Spinal cord (tissue), 10 donors: ENCODE results near the gene REC114. TPM values are rescaled to one million over a fixed set of nuclear protein-coding genes. Genes with fewer than 3 reads are reported as not detected.
"Not testable (repeated sequence)": the region's sequence is repeated elsewhere in the genome, so short reads cannot be mapped to it uniquely, and the experiment has no call there.

Experiments used
- DNase-seq, 6 donors: peaks; one replicate each; pipeline versions ENCODE4 v3.0.0 to v3.0.0-alpha.2; 2013 to 2015; ENCODE audit warnings: low spot score in 6 of 6, low read depth in 4 of 6
- H3K27ac ChIP-seq: one replicate; pipeline ENCODE4 v1.5.1; 2013; ENCODE audit warnings: low read depth, low read length, control low read depth
- H3K27me3 ChIP-seq: one replicate; pipeline ENCODE4 v1.6.1; 2013; ENCODE audit warnings: low read length; ENCODE audit not compliant: control insufficient read depth, insufficient read depth
- H3K36me3 ChIP-seq: one replicate; pipeline ENCODE4 v1.6.1; 2013; ENCODE audit warnings: low read length; ENCODE audit not compliant: control insufficient read depth, insufficient read depth
- H3K4me1 ChIP-seq: one replicate; pipeline ENCODE4 v1.6.1; 2013; ENCODE audit warnings: low read length; ENCODE audit not compliant: control insufficient read depth, insufficient read depth
- H3K4me3 ChIP-seq: one replicate; pipeline ENCODE4 v1.5.1; 2013; ENCODE audit warnings: low read depth, low read length, control low read depth
- H3K9me3 ChIP-seq: one replicate; pipeline ENCODE4 v1.6.1; 2013; ENCODE audit warnings: low read length; ENCODE audit not compliant: control insufficient read depth, insufficient read depth
- WGBS: methylation state at CpG from one replicate; pipeline ENCODE4 v1.1.5; 2013; ENCODE audit warnings: missing lambda C conversion rate; ENCODE audit not compliant: insufficient coverage; 5-methylcytosine and 5-hydroxymethylcytosine counted together
- polyA plus RNA-seq, 2 donors: library from polyadenylated mRNA; unstranded; fragments of 120-200 nt; gene quantifications; one replicate each; pipeline ENCODE4 v1.2.1, GENCODE V29; 2013; ENCODE audit not compliant: insufficient read length in 2 of 2
- total RNA-seq, 2 donors: library from RNA; depleted of rRNA in 1 of 2; stranded (reverse); fragments of 120-200 nt in 1 of 2; fragments of >200 nt in 1 of 2; gene quantifications; one replicate each; pipeline versions ENCODE4 v1.2.3 to v1.2.4, GENCODE V29; 2013 to 2014
- donor health status: healthy.

REC114 gene
- total and polyA plus RNA-seq, 4 donors = not detected

DNA sequence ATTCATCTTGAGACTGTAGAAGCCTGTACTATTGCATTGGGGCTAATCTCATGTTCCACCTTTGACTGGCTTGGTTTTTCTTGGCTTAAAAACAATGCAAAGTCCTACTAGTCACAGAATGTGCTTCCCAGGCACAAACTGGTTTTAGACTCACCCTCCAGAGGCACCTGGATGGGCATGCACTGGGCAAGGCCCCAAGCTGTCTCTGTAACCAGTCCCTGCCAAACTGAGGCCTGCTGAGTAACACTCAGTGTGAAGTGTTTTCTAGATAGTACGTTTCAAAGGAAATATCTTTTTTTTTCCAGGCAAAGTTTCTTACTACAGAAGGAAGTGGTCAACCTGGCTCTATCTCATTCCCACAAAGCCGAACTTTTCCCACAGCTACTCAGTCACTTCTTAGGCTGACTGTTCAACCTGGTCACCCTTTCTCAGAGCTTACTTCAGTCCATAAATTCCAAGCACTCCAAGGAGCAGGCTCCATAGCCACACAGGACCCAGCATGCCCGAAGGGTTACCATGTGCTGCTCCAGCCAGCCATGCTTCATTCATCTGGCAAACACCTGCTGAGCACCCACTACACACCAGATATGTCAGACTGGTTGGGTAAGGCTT lies 132.8 kb downstream of the REC114 start:
- Histone ChIP-seq H3K4me1 (no peaks in the 10 kb centered on the region), H3K27me3 (no peaks in the 10 kb centered on the region), H3K36me3 (peaks cover 28% of the 10 kb centered on the region), H3K9me3 (no peaks in the 10 kb centered on the region), H3K27ac (no peak overlapping the region), H3K4me3 (no peak overlapping the region)
- 89% methylated on average over 1 of the region's 3 CpGs for WGBS
- DNase-seq = no peak

DNA sequence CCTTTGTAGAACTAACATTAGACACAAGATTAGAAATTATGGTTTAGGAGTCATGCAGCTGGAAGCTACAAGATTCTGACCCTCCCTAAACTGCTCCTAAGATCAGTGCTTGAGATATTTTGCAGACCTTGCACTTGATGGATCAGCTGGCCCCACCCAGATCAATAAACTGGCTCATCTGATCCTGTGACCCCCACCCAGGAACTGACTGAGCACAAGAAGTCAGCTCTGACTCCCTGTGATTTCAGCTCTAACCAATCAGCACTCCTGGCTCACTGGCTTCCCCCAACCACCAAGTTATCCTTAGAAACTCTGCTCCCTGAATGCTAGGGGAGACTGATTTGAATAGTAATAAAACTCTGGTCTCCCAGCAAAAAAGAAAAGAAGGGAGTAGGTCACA lies 134.6 kb downstream of the REC114 start:
- not testable (repeated sequence) for DNase-seq, H3K27me3 ChIP-seq, H3K4me3 ChIP-seq, H3K27ac ChIP-seq, H3K9me3 ChIP-seq, H3K4me1 ChIP-seq
- peaks cover 28% of the 10 kb centered on the region for H3K36me3 ChIP-seq

DNA sequence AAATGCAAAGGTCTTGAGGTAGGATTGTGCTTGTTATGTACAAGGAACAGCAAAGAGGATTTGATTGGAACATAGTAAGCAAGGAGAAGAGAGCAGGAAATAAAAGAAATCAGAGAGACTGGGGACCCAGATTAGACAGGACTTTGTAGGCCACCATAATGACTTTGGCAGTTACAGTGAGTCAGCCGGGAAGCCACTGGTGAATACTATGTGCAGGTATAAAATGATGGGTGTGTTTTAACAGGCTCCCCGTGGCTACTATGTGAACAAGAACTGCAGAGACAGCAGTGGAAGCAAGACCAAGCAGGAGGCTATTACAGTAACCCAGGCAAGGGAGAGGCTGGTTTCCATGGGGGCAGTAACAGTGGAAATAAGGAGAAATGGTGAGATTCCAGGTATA lies 135.1 kb downstream of the REC114 start:
- Histone ChIP-seq H3K9me3 (no peaks in the 10 kb centered on the region), H3K36me3 (peaks cover 23% of the 10 kb centered on the region), H3K27ac (no peak overlapping the region), H3K27me3 (no peaks in the 10 kb centered on the region), H3K4me1 (no peaks in the 10 kb centered on the region), H3K4me3 (no peak overlapping the region)
- DNase-seq = no peak
- WGBS = 82% methylated on average over 2 of the region's 2 CpGs

DNA sequence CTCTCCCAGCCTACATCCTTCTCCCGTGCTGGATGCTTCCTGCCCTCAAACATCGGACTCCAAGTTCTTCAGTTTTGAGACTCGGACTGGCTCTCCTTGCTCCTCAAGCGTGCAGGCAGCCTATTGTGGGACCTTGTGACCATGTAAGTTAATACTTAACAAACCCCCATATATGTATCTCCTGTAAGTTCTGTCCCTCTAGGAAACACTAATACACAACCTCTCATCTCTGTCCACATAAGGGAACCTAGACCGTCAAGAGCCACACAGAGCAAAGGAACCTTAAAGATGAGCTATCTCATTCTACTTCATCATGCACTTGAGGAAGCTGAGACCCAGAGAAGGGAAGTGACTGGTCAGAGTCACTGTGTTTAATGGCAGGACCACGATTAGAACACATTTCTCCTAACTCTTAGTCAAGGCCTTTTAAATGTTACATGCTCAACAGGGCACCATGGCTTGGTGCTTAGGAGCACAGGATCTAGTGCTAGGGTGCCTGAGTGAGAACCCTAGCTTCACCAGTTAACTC lies 140.0 kb downstream of the REC114 start:
- Histone ChIP-seq H3K4me1 (no peaks in the 10 kb centered on the region), H3K4me3 (no peak overlapping the region), H3K27me3 (no peaks in the 10 kb centered on the region), H3K36me3 (peaks cover 24% of the 10 kb centered on the region), H3K9me3 (no peaks in the 10 kb centered on the region), H3K27ac (no peak overlapping the region)
- 98% methylated on average over 5 of the region's 6 CpGs for WGBS
- DNase-seq = no peak

DNA sequence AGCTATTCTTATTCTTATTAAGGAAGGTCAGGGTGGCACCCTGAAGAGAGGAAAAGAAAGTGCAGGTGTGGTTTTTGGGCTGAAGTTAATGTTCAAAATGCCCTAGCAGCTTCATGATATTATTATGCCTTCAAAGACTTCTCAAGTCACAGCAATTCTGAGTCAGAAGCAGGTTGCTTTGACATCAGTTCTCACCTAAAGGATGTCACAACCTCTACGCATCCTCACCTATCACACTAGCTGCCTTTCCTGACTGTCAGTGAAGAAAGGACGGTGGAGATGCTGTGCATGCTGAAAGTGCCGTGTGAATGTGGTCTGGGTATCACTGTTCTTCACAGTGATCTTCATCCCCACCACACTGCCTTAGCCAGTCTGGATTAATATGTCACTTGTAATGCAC lies 140.6 kb downstream of the REC114 start:
- no peak for DNase-seq
- no peak overlapping the region for H3K4me3 ChIP-seq
- H3K4me1 ChIP-seq = no peaks in the 10 kb centered on the region
- no CpG with 5 or more reads among the region's 3 CpGs for WGBS
- H3K36me3 ChIP-seq = peaks cover 24% of the 10 kb centered on the region
- no peak overlapping the region for H3K27ac ChIP-seq
- H3K27me3 ChIP-seq = no peaks in the 10 kb centered on the region
- no peaks in the 10 kb centered on the region for H3K9me3 ChIP-seq

DNA sequence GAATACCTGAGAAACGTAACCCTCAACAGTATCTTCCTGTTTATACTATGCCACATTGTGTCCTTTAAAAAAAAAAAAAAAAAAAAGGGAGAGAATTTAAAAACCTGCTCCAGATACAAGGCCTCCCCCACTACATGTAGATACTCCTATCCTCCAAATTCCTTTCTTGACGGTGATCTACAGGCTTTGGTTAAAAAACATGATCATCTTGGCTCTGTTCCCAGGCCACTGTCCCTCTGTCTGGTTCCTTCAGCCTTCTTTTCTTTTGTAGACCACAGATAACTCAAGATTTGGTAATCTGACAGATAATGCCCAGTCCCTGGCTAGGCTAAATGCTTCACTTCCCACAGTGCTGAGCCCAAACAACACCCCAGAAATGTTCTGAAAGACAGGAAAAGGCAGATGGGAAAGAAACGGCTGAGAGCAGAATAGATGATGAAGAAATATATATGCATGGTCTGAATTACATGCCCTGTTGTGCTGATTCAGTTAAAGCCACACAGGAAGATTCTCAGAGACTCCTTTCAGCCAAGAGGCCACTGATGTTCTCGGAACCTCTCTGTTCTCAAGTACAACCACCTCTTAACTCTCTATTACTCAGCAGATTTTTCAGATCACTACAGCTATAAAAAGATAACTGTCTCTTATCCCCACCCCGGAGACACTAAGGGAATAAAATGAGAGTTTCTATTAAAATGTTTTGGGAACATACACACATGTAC lies 141.9 kb downstream of the REC114 start:
- H3K36me3 ChIP-seq = peaks cover 24% of the 10 kb centered on the region
- no peaks in the 10 kb centered on the region for H3K4me1 ChIP-seq
- no peak overlapping the region for H3K27ac ChIP-seq
- no peak for DNase-seq
- 36% methylated on average over 3 of the region's 5 CpGs for WGBS
- H3K9me3 ChIP-seq = no peaks in the 10 kb centered on the region
- no peak overlapping the region for H3K4me3 ChIP-seq
- H3K27me3 ChIP-seq = no peaks in the 10 kb centered on the region

DNA sequence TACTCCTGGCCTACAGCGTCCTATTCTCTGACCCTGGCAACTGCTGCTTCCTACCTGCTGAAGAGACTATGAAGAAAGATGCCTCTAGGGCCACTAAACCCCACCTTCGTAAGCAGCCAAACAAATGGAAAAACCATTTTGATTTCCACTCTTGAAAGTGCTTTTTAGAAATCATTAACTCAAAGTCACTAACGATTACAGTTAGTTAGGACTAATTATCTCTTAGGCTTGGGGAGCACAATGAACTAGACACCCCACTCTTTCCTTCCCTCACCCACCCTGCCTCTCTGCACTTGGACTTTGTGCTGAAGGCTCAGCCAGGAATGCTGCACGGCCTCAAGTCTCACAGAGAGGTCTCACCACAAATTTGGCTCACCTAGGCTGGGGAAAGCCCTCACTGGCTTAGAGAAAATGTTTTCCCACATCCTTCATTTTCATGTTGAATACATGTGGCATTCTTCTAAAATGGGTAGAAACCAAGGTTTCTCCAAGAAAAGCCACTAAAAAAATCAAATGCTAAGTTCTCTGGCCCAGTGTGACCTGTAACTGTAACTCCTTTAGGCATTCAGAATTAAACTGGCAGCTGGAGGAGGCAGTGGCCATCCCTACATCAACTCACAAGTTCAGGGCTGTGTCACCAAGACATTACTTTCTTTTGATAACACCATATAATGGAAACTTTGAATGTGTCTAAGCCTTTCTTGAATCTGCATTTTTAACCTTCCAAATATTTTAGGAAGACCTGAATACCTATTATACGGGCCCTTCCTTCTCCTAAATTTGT lies 143.1 kb downstream of the REC114 start:
- 89% methylated on average over 3 of the region's 5 CpGs for whole genome bisulfite sequencing
- peaks cover 24% of the 10 kb centered on the region for H3K36me3 ChIP-seq
- no peak overlapping the region for H3K27ac ChIP-seq
- no peaks in the 10 kb centered on the region for H3K27me3 ChIP-seq
- H3K4me1 ChIP-seq = no peaks in the 10 kb centered on the region
- H3K4me3 ChIP-seq = no peak overlapping the region
- H3K9me3 ChIP-seq = no peaks in the 10 kb centered on the region
- no peak for DNase-seq

DNA sequence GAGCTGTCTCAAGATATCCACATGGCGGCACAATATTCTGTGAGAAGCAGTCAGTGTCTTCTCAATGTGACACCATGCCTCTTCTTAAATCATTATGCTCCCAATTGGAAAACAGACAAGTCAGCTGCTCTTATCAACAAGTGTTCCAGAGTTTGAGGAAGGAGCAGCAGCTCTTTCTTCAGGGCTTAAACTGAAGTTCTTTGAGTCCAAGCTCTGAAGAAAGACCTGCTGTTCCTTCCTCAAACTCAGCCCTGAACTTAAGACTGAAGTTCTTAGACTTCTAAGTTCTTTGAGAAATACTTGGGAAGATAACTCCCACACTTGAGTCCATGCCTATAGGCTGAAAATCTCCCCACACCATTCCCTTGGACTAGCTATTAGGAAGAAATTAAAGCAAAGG lies 146.8 kb downstream of the REC114 start:
- H3K36me3 ChIP-seq = peaks cover 16% of the 10 kb centered on the region
- H3K9me3 ChIP-seq = no peaks in the 10 kb centered on the region
- H3K4me3 ChIP-seq = no peak overlapping the region
- H3K4me1 ChIP-seq = no peaks in the 10 kb centered on the region
- WGBS = 100% methylated on average over 1 of the region's 1 CpG
- H3K27me3 ChIP-seq = no peaks in the 10 kb centered on the region
- no peak for DNase-seq
- H3K27ac ChIP-seq = no peak overlapping the region

DNA sequence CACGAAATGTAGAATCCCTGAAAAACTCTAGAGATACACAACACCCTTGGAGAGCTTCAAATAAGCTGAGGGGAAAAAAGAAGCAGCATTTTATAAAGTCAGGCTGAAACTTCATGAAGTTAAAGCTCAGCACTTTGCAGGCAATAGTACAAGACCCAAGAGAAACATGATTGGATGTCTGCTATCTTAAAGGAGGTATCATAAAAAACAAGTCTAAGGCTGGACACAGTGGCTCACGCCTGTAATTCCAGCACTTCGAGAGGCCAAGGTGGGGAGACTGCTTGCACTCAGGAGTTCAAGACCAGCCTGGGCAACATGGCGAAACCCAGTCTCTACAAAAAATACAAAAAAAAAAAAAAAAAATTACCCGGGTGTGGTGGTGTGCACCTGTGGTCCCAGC lies 147.3 kb downstream of the REC114 start:
- WGBS = 93% methylated on average over 3 of the region's 5 CpGs
- no peak for DNase-seq
- no peak overlapping the region for H3K4me3 ChIP-seq
- no peak overlapping the region for H3K27ac ChIP-seq
- no peaks in the 10 kb centered on the region for H3K4me1 ChIP-seq
- H3K36me3 ChIP-seq = peaks cover 16% of the 10 kb centered on the region
- no peaks in the 10 kb centered on the region for H3K9me3 ChIP-seq
- H3K27me3 ChIP-seq = no peaks in the 10 kb centered on the region
